ENCODE data around the gene NRXN3. TPM values are rescaled to one million over a fixed set of nuclear protein-coding genes. Genes with fewer than 3 reads are reported as not detected.

The NRXN3 gene
- polyA plus RNA-seq, 1 donor from 2014 or later: 110 TPM

DNA sequence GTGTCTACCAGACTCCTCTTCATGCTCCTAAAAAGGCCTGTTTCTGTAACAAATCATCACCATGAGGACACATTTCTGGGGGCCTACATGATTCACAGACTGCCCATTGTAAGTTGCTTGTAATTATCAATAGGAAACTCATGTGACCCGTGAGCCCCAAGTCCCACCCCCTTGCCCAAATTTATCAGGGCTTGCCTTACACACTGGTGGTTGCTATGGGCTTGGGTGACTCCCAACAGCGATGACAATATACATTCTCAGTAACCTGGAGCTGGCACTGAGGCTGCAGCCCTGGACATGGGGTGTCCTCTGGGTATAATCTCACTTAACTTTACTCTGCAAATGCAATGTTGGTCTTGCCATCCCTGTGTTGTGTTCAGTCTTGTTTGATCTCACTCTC lies 149.2 kb downstream of the NRXN3 start:
- no peaks in the 10 kb centered on the region for H3K36me3 ChIP-seq (ENCODE audit: insufficient read depth, low read length)
- TF ChIP-seq EZH2 (IDR thresholded peaks at IDR 0.05; ENCODE audit: borderline replicate concordance, insufficient read depth, low read length, poor library complexity, severe bottlenecking) (no peak), MXI1 (conservative IDR thresholded peaks at IDR 0.05; ENCODE audit: poor library complexity, severe bottlenecking) (no peak), RAD21 (conservative IDR thresholded peaks at IDR 0.05) (no peak), TAF1 (IDR thresholded peaks at IDR 0.05; ENCODE audit: low read depth) (no peak), POLR2AphosphoS5 (IDR thresholded peaks at IDR 0.05) (no peak), SMC3 (conservative IDR thresholded peaks at IDR 0.05; ENCODE audit: poor library complexity) (no peak), EP300 (conservative IDR thresholded peaks at IDR 0.05; ENCODE audit: poor library complexity, severe bottlenecking) (no peak)
- TF ChIP-seq, protein P1, sequence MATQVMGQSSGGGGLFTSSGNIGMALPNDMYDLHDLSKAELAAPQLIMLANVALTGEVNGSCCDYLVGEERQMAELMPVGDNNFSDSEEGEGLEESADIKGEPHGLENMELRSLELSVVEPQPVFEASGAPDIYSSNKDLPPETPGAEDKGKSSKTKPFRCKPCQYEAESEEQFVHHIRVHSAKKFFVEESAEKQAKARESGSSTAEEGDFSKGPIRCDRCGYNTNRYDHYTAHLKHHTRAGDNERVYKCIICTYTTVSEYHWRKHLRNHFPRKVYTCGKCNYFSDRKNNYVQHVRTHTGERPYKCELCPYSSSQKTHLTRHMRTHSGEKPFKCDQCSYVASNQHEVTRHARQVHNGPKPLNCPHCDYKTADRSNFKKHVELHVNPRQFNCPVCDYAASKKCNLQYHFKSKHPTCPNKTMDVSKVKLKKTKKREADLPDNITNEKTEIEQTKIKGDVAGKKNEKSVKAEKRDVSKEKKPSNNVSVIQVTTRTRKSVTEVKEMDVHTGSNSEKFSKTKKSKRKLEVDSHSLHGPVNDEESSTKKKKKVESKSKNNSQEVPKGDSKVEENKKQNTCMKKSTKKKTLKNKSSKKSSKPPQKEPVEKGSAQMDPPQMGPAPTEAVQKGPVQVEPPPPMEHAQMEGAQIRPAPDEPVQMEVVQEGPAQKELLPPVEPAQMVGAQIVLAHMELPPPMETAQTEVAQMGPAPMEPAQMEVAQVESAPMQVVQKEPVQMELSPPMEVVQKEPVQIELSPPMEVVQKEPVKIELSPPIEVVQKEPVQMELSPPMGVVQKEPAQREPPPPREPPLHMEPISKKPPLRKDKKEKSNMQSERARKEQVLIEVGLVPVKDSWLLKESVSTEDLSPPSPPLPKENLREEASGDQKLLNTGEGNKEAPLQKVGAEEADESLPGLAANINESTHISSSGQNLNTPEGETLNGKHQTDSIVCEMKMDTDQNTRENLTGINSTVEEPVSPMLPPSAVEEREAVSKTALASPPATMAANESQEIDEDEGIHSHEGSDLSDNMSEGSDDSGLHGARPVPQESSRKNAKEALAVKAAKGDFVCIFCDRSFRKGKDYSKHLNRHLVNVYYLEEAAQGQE (IDR thresholded peaks at IDR 0.05; ENCODE audit: borderline replicate concordance): no peak
- TF ChIP-seq, protein P2, sequence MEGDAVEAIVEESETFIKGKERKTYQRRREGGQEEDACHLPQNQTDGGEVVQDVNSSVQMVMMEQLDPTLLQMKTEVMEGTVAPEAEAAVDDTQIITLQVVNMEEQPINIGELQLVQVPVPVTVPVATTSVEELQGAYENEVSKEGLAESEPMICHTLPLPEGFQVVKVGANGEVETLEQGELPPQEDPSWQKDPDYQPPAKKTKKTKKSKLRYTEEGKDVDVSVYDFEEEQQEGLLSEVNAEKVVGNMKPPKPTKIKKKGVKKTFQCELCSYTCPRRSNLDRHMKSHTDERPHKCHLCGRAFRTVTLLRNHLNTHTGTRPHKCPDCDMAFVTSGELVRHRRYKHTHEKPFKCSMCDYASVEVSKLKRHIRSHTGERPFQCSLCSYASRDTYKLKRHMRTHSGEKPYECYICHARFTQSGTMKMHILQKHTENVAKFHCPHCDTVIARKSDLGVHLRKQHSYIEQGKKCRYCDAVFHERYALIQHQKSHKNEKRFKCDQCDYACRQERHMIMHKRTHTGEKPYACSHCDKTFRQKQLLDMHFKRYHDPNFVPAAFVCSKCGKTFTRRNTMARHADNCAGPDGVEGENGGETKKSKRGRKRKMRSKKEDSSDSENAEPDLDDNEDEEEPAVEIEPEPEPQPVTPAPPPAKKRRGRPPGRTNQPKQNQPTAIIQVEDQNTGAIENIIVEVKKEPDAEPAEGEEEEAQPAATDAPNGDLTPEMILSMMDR (IDR thresholded peaks at IDR 0.05; ENCODE audit: poor library complexity, severe bottlenecking): no peak
- H3K79me2 ChIP-seq (replicated peaks; ENCODE audit: insufficient read depth, low read length): no peaks in the 10 kb centered on the region
- no peaks in the 10 kb centered on the region for H3K27me3 ChIP-seq (ENCODE audit: insufficient read depth, low read depth, low read length)
- H3K27ac ChIP-seq (ENCODE audit: low read length): no peak overlapping the region
- no peaks in the 10 kb centered on the region for H3F3A ChIP-seq (ENCODE audit: insufficient read depth, low read length, poor library complexity, severe bottlenecking)
- H3K4me2 ChIP-seq (ENCODE audit: low read length): no peak overlapping the region
- H3K9me3 ChIP-seq (ENCODE audit: low read length): no peaks in the 10 kb centered on the region
- no peak overlapping the region for H3K9ac ChIP-seq (ENCODE audit: low read length)
- no peak overlapping the region for H3K4me3 ChIP-seq (ENCODE audit: low read length)
- H4K20me1 ChIP-seq (ENCODE audit: insufficient read depth): no peaks in the 10 kb centered on the region
- H2AFZ ChIP-seq (ENCODE audit: low read depth, low read length): no peak overlapping the region
- H3K9me2 ChIP-seq (ENCODE audit: insufficient read depth, low read length): no peaks in the 10 kb centered on the region

DNA sequence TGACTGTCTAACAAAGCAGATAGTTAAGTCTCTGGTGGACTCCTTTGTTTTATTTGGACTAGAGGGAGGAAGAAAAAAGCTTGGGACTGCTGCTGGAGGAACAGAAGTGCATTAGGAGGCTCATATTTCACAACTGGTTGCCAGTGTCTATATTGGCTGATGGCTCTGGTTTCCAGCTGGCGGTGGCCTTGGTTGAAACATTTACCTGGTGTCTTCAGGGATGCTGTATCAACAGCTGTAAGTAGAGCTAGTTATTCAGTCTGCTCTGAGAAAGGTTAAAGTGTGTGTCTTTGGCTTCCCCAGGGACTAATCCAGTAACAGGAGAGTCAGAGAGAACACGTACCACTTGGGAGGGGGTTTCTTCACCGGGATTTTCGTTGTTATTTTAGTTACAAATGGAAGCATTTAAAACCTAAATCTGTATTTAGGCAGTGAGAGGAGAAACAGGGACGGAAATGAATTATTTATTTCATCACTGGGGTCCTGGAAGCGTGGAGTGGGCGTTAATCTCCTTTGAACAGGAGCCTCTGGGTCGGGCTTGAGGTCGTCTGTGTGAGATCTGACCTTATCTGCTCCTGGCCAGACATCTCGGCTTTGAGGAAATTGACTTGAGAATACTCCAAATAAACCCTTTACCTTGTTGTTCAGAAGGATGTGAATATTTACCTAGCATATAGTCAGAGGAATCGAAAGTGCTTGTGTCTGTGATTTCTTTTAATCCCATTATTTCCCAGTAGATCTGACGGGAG lies 149.9 kb downstream of the NRXN3 start:
- H3K4me3 ChIP-seq (ENCODE audit: low read length): no peak overlapping the region
- no peaks in the 10 kb centered on the region for H3K27me3 ChIP-seq (ENCODE audit: insufficient read depth, low read depth, low read length)
- no peaks in the 10 kb centered on the region for H3K36me3 ChIP-seq (ENCODE audit: insufficient read depth, low read length)
- H3K9me2 ChIP-seq (ENCODE audit: insufficient read depth, low read length): no peaks in the 10 kb centered on the region
- H3K27ac ChIP-seq (ENCODE audit: low read length): no peak overlapping the region
- no peaks in the 10 kb centered on the region for H4K20me1 ChIP-seq (ENCODE audit: insufficient read depth)
- no peak overlapping the region for H3K9ac ChIP-seq (ENCODE audit: low read length)
- no peak for TF ChIP-seq MXI1 (conservative IDR thresholded peaks at IDR 0.05; ENCODE audit: poor library complexity, severe bottlenecking)
- no peak for TF ChIP-seq EZH2 (IDR thresholded peaks at IDR 0.05; ENCODE audit: borderline replicate concordance, insufficient read depth, low read length, poor library complexity, severe bottlenecking)
- no peak for TF ChIP-seq TAF1 (IDR thresholded peaks at IDR 0.05; ENCODE audit: low read depth)
- no peak for TF ChIP-seq POLR2AphosphoS5 (IDR thresholded peaks at IDR 0.05)
- TF ChIP-seq, protein P2 (IDR thresholded peaks at IDR 0.05; ENCODE audit: poor library complexity, severe bottlenecking): no peak
- TF ChIP-seq EP300 (conservative IDR thresholded peaks at IDR 0.05; ENCODE audit: poor library complexity, severe bottlenecking): no peak
- TF ChIP-seq RAD21 (conservative IDR thresholded peaks at IDR 0.05): no peak
- TF ChIP-seq SMC3 (conservative IDR thresholded peaks at IDR 0.05; ENCODE audit: poor library complexity): no peak
- TF ChIP-seq, protein P1 (IDR thresholded peaks at IDR 0.05; ENCODE audit: borderline replicate concordance): no peak
- H2AFZ ChIP-seq (ENCODE audit: low read depth, low read length): no peak overlapping the region
- no peak overlapping the region for H3K4me2 ChIP-seq (ENCODE audit: low read length)
- no peaks in the 10 kb centered on the region for H3K79me2 ChIP-seq (replicated peaks; ENCODE audit: insufficient read depth, low read length)
- H3F3A ChIP-seq (ENCODE audit: insufficient read depth, low read length, poor library complexity, severe bottlenecking): no peaks in the 10 kb centered on the region
- no peaks in the 10 kb centered on the region for H3K9me3 ChIP-seq (ENCODE audit: low read length)
